ENCODE measurements around the gene PPID. TPM values are rescaled to one million over a fixed set of nuclear protein-coding genes. Genes with fewer than 3 reads are reported as not detected.

Gene PPID
- total and polyA plus RNA-seq, 2 of the 13 experiments (the other 11 are each of a cell fraction or from before 2014, with no cell fraction given), result 15.4 to 63.4 TPM

GRCh38 chr4:158741326-158742021 lies 18.3 kb upstream of the PPID start:
- FAIRE-seq, result no peak
- H3K4me3 ChIP-seq (replicated peaks in 1 of 3; ENCODE audit: insufficient read depth in 1 of 3, low read depth in 2 of 3, low read length in 3 of 3), result no peak overlapping the region
- no peak for ATAC-seq
- 27% methylated on average over 3 of the region's 3 CpGs for WGBS (ENCODE audit: low lambda C conversion rate)
- DNase-seq (ENCODE audit: low spot score), result no peak
- ChIA-PET POLR2A (no interaction called here), CTCF (ENCODE audit: low intra/inter-chr PET ratio, low total read pairs) (no interaction called here)
- H3K27ac ChIP-seq (ENCODE audit: extremely low read length, insufficient read depth, low read length), result no peak overlapping the region
- intact Hi-C loops (cut with micrococcal nuclease; ENCODE audit: unreplicated experiment), result no loop called here
- no peaks in the 10 kb centered on the region for H3K36me3 ChIP-seq (replicated peaks in 1 of 2; ENCODE audit: control insufficient read depth in 1 of 2, insufficient read depth in 2 of 2, low read length in 2 of 2)
- no TSS peak for BruUV-seq (replicated peaks)
- TF ChIP-seq KMT2A (CRISPR knock-in tag; IDR thresholded peaks at IDR 0.05) (no peak), HOXA5 (CRISPR knock-in tag; IDR thresholded peaks at IDR 0.05) (no peak), ZNF644 (CRISPR knock-in tag; IDR thresholded peaks at IDR 0.05; ENCODE audit: low read depth) (no peak), ZNF44 (CRISPR knock-in tag; IDR thresholded peaks at IDR 0.05) (no peak), ZNF576 (CRISPR knock-in tag; IDR thresholded peaks at IDR 0.05) (no peak), CCAR2 (optimal IDR thresholded peaks at IDR 0.05; ENCODE audit: low read depth, low read length) (no peak), FOXP1 (IDR thresholded peaks at IDR 0.05) (no peak), FOXP1 (CRISPR knock-in tag; IDR thresholded peaks at IDR 0.05) (no peak), HDAC1 (CRISPR knock-in tag; IDR thresholded peaks at IDR 0.05) (no peak), SP4 (CRISPR knock-in tag; IDR thresholded peaks at IDR 0.05) (no peak), PCBP2 (optimal IDR thresholded peaks at IDR 0.05; ENCODE audit: low read depth, low read length, poor library complexity, severe bottlenecking) (no peak), AGO1 (IDR thresholded peaks at IDR 0.05; ENCODE audit: low read depth, low read length, poor library complexity, severe bottlenecking) (no peak), RBAK (CRISPR knock-in tag; IDR thresholded peaks at IDR 0.05) (no peak)
- no peak overlapping the region for H2AFZ ChIP-seq (ENCODE audit: low read length)
- no peaks in the 10 kb centered on the region for H3K9me3 ChIP-seq (ENCODE audit: low read length)
- H3K79me2 ChIP-seq (ENCODE audit: insufficient read depth, low read length), result no peaks in the 10 kb centered on the region
- H3K9ac ChIP-seq (ENCODE audit: insufficient read depth, low read depth, low read length), result no peak overlapping the region
- no peak overlapping the region for H3K4me2 ChIP-seq (ENCODE audit: low read depth, low read length)
- in situ Hi-C loops (cut with HindIII; ENCODE audit: extremely low pct_ligation_motif_present, low pct_unique_long_range_greater_than_20kb), result loop anchor here (25.0 kb wide), 1 partner anchor 271 kb away; no protein-coding TSS in a partner anchor
- no peaks in the 10 kb centered on the region for H4K20me1 ChIP-seq (ENCODE audit: insufficient read depth, low read length)
- H3K27me3 ChIP-seq (ENCODE audit: control insufficient read depth in 1 of 2, insufficient read depth in 2 of 2, low read length in 2 of 2), result no peaks in the 10 kb centered on the region
- no peaks in the 10 kb centered on the region for H3K4me1 ChIP-seq (ENCODE audit: insufficient read depth, low read length)

Measured in HepG2 (cell line).